HFFc6 (cell line): Measurements from ENCODE around the gene TFEB. TPM values are rescaled to one million over a fixed set of nuclear protein-coding genes. Genes with fewer than 3 reads are reported as not detected.

Experiments
- DNase-seq: peaks from one replicate; pipeline ENCODE4 v3.0.0-alpha.2; 2018
- H3K27ac Mint-ChIP-seq: 2 replicates; pipeline ENCODE4 v1.8.0; 2020; ENCODE audit warnings: mild to moderate bottlenecking, mixed read lengths
- H3K27me3 Mint-ChIP-seq: 2 replicates; pipeline ENCODE4 v1.8.0; 2021; ENCODE audit warnings: mild to moderate bottlenecking, moderate library complexity, mixed read lengths; ENCODE audit not compliant: insufficient read depth
- H3K36me3 Mint-ChIP-seq: 2 replicates; pipeline ENCODE4 v1.8.0; 2021; ENCODE audit warnings: low read depth, mixed read lengths
- H3K4me1 Mint-ChIP-seq: 2 replicates; pipeline ENCODE4 v1.8.0; 2020; ENCODE audit warnings: low read depth, mixed read lengths
- H3K4me3 Mint-ChIP-seq: 2 replicates; pipeline ENCODE4 v1.8.0; 2020; ENCODE audit warnings: mild to moderate bottlenecking, moderate library complexity, mixed read lengths
- H3K9me3 Mint-ChIP-seq: 2 replicates; pipeline ENCODE4 v1.8.0; 2020; ENCODE audit warnings: mild to moderate bottlenecking, mixed read lengths
- CTCF ChIP-seq: fragments of 200-600 bp; sonication (generic); IDR thresholded peaks from 2 replicates; pipeline ENCODE4 v1.5.0; 2021; ENCODE audit warnings: antibody characterized with exemption, mild to moderate bottlenecking
- total RNA-seq, 6 experiments: library from RNA; stranded (reverse); fragmentation: NEBNext Ultra II Directional; extraction: Animal tissue kit (Norgen Biotek cat#: 25700); gene quantifications; 2 replicates in 1 of 6; 3 replicates in 5 of 6; pipeline ENCODE4 v1.2.3, GENCODE V29; 2021

TFEB gene
- total RNA-seq, 6 experiments from 2014 or later = 8.7 to 14.2 (median 11.0) TPM

DNA sequence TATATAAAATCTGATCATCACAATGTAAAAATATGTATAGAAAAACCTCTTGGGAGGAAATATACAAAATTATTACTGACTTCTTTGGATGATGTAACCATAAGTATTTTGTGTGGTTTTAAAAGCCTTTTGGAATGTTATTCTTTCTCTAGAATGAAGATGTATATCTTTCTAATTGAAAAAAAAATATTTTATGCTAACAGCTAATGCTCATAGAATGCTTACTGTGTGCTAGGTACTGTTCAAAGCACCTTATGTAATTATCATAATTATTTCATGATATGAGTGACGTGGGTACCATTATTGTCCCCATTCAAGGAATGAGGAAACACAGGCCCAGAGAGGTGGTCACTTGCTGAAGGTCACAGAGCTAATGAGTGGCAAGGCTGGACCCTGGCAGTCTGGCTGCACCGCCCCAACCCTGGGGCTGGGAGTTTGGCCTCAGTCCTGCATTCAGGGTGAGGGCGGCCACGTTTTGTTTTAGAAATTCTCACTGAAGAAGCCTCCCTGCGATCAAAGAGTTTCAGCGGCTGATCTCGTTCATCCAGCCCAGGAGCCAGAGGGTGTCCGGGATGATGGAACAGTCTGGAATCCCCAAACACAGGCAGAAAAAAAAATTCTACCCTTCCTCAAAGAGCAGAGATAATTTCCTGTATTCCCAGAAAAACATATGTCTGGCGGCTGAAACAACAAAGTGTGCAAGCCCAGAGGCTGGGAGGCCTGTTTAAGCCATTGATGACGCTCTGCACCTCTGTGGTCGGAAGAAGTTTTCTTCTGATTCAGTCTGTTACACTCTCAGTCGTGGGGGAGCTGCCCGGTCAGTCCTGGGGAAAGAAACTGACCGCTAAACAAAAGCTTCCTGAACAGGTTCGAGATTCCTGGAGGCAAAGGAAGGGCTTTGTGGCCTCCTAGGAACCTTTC is 37.3 kb downstream of the TFEB start:
- Mint-ChIP-seq H3K4me3 (peak overlapping the region; percentile 79), H3K4me1 (peaks cover 44% of the 10 kb centered on the region), H3K36me3 (0 out of 2 replicates have a peak, but pooled peaks cover 5% of the 10 kb centered on the region), H3K9me3 (no peaks in the 10 kb centered on the region), H3K27ac (peak overlapping the region; percentile 98), H3K27me3 (peaks cover 1% of the 10 kb centered on the region; the same call in 1 of the 2 replicates)
- TF ChIP-seq CTCF = no peak
- peak; percentile 92 for DNase-seq

GRCh38 chr6:41696788-41697187 is 38.6 kb downstream of the TFEB start:
- no peak overlapping the region for H3K4me3 Mint-ChIP-seq
- DNase-seq = no peak
- peak overlapping the region; percentile 38; the same call in 1 of the 2 replicates for H3K27ac Mint-ChIP-seq
- no peaks in the 10 kb centered on the region for H3K9me3 Mint-ChIP-seq
- peaks cover 50% of the 10 kb centered on the region for H3K4me1 Mint-ChIP-seq
- 0 out of 2 replicates have a peak, but pooled peaks cover 5% of the 10 kb centered on the region for H3K36me3 Mint-ChIP-seq
- TF ChIP-seq CTCF = no peak
- peaks cover 1% of the 10 kb centered on the region; the same call in 1 of the 2 replicates for H3K27me3 Mint-ChIP-seq

GRCh38 chr6:41695825-41696224 is 39.6 kb downstream of the TFEB start:
- Mint-ChIP-seq H3K27ac (no peak overlapping the region), H3K36me3 (no peaks in the 10 kb centered on the region), H3K4me1 (peaks cover 55% of the 10 kb centered on the region), H3K27me3 (peaks cover 3% of the 10 kb centered on the region), H3K4me3 (no peak overlapping the region), H3K9me3 (no peaks in the 10 kb centered on the region)
- DNase-seq = no peak
- TF ChIP-seq CTCF = no peak

GRCh38 chr6:41694815-41695526 is 40.4 kb downstream of the TFEB start:
- Mint-ChIP-seq H3K36me3 (no peaks in the 10 kb centered on the region), H3K27me3 (peaks cover 3% of the 10 kb centered on the region), H3K4me3 (no peak overlapping the region), H3K4me1 (peaks cover 55% of the 10 kb centered on the region), H3K27ac (peak overlapping the region; percentile 75), H3K9me3 (no peaks in the 10 kb centered on the region)
- DNase-seq = no peak
- TF ChIP-seq CTCF = peak; percentile 26; the same call in 1 of the 2 replicates

GRCh38 chr6:41693281-41694240 is 41.8 kb downstream of the TFEB start:
- Mint-ChIP-seq H3K9me3 (no peaks in the 10 kb centered on the region), H3K4me3 (no peak overlapping the region), H3K4me1 (peaks cover 51% of the 10 kb centered on the region), H3K27me3 (peaks cover 3% of the 10 kb centered on the region), H3K27ac (no peak overlapping the region), H3K36me3 (no peaks in the 10 kb centered on the region)
- TF ChIP-seq CTCF = no peak
- no peak for DNase-seq
